K562 (cell line): ENCODE results near the gene UBE2D3. TPM values are rescaled to one million over a fixed set of nuclear protein-coding genes. Genes with fewer than 3 reads are reported as not detected.

Source experiments
- CAMTA2 ChIP-seq: fragments of 250-450 bp; sonication (Bioruptor Pico); conservative IDR thresholded peaks from 2 replicates; pipeline ENCODE4 v1.5.1; 2022
- CREB5 ChIP-seq: fragments of 250-450 bp; sonication (Bioruptor Pico); IDR thresholded peaks from 2 replicates; pipeline ENCODE4 v1.5.0; 2020; ENCODE audit warnings: mild to moderate bottlenecking
- DACH1 ChIP-seq: fragments of 450-650 bp; IDR thresholded peaks from 2 replicates; pipeline ENCODE4 v1.6.1; 2018; ENCODE audit not compliant: partially characterized antibody
- GABPB2 ChIP-seq: fragments of 250-450 bp; sonication (Bioruptor Pico); conservative IDR thresholded peaks from 2 replicates; pipeline ENCODE4 v1.5.1; 2021; ENCODE audit warnings: mild to moderate bottlenecking
- GATA2 ChIP-seq: sonication (generic); formaldehyde crosslinking; IDR thresholded peaks from 2 replicates; pipeline ENCODE4 v1.4.0; 2020; ENCODE audit warnings: mild to moderate bottlenecking, missing genetic modification reagents
- MTF1 ChIP-seq: fragments of 250-450 bp; sonication (Bioruptor Pico); IDR thresholded peaks from 2 replicates; pipeline ENCODE4 v1.9.0; 2021; ENCODE audit warnings: moderate library complexity, mild to moderate bottlenecking, inconsistent platforms, borderline replicate concordance
- SAFB2 ChIP-seq: fragments of 200-400 bp; formaldehyde crosslinking; IDR thresholded peaks from 2 replicates; pipeline ENCODE4 v1.6.1; 2018; ENCODE audit warnings: borderline replicate concordance, low read length, low read depth, moderate library complexity; ENCODE audit not compliant: severe bottlenecking
- SPI1 ChIP-seq: IDR thresholded peaks from 2 replicates; pipeline ENCODE4 v1.6.1; 2011; ENCODE audit warnings: low read depth, low read length, control low read depth, borderline replicate concordance
- STAT5B ChIP-seq: fragments of 250-450 bp; sonication (Bioruptor Pico); IDR thresholded peaks from 2 replicates; pipeline ENCODE4 v1.8.0; 2021; ENCODE audit warnings: mild to moderate bottlenecking, inconsistent platforms
- WHSC1 ChIP-seq: IDR thresholded peaks from one replicate; pipeline ENCODE4 v1.6.1; 2012; ENCODE audit warnings: low read length, control low read depth, inconsistent platforms
- ZBTB11 ChIP-seq, 3 experiments: fragments of 200-800 bp in 1 of 3; fragments of 250-450 bp in 1 of 3; fragments of 450-650 bp in 1 of 3; sonication (Bioruptor Pico) in 1 of 3; sonication (Bioruptor generic) in 1 of 3; formaldehyde crosslinking in 1 of 3; IDR thresholded peaks; 2 replicates each; pipeline versions ENCODE4 v1.6.1 to v1.8.0; 2016 to 2022; ENCODE audit warnings: mild to moderate bottlenecking in 2 of 3, missing genetic modification characterization in 2 of 3, missing compliant biosample characterization in 1 of 3, moderate library complexity in 1 of 3
- ZNF124 ChIP-seq: sonication (generic); formaldehyde crosslinking; IDR thresholded peaks from 2 replicates; pipeline ENCODE4 v1.8.1; 2022; ENCODE audit warnings: missing genetic modification reagents
- ZNF431 ChIP-seq: sonication (generic); formaldehyde crosslinking; IDR thresholded peaks from 2 replicates; pipeline ENCODE4 v1.8.0; 2022; ENCODE audit warnings: mild to moderate bottlenecking, missing genetic modification reagents
- polyA plus RNA-seq, 8 experiments: library from polyadenylated mRNA; depleted of rRNA in 4 of 8; stranded (reverse) in 5 of 8; unstranded in 3 of 8; fragments of >200 nt; fragmentation: Nextera tagmentation in 2 of 8; fragmentation: Illumina TruSeq in 1 of 8; extraction: Ambion mirVana in 2 of 8; extraction: Trizol in 1 of 8; gene quantifications; 2 replicates each; pipeline versions ENCODE4 v1.2.1 to v1.2.3, GENCODE V29; 2011 to 2014; ENCODE audit warnings: inconsistent platforms in 1 of 8, missing spikeins in 1 of 8
- total RNA-seq, 7 experiments: library from RNA; depleted of rRNA in 6 of 7; stranded (reverse); fragments of >200 nt in 6 of 7; fragmentation: Illumina TruSeq in 2 of 7; extraction: Trizol in 2 of 7; gene quantifications; 2 replicates each; pipeline versions ENCODE4 v1.2.1 to v1.2.3, GENCODE V29; 2011 to 2021; ENCODE audit warnings: low replicate concordance in 1 of 7
- TF ChIP-seq, protein P1 (sequence below): sonication (generic); formaldehyde crosslinking; IDR thresholded peaks from 2 replicates; pipeline ENCODE4 v1.4.0; 2020; ENCODE audit warnings: mild to moderate bottlenecking, missing genetic modification reagents

UBE2D3 gene
- total and polyA plus RNA-seq, 9 of the 15 experiments (the other 6 are each of a cell fraction or from before 2014, with no cell fraction given): 191 to 618 (median 292) TPM

DNA sequence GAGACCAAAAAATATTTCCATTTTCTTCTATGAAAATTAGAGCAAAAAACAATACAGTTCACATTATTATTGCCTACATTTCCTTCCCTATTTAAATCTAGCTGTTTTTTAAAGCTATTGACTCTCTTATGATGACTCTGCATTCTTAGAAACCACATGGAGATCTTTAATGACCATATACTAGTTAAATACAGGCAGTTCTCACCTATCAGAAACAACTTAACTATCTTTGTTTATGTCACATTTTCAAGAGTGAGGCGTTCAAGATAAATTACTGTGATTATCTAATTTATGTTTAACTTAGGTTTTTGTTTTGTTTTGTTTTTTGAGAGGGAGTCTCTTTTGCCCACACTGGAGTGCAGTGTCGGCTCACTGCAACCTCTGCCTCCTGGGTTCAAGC is 44.4 kb upstream of the UBE2D3 start (continued):
- no peak for TF ChIP-seq ZNF431 (CRISPR knock-in tag)
- no peak for TF ChIP-seq ZBTB11 (CRISPR knock-in tag; IDR thresholded peaks at IDR 0.05)
- TF ChIP-seq CAMTA2: no peak
- no peak for TF ChIP-seq SAFB2
- no peak for TF ChIP-seq MTF1 (CRISPR knock-in tag)
- TF ChIP-seq GATA2 (CRISPR knock-in tag): no peak
- TF ChIP-seq DACH1: no peak
- no peak for TF ChIP-seq WHSC1
- no peak for TF ChIP-seq STAT5B
- TF ChIP-seq, protein P1, sequence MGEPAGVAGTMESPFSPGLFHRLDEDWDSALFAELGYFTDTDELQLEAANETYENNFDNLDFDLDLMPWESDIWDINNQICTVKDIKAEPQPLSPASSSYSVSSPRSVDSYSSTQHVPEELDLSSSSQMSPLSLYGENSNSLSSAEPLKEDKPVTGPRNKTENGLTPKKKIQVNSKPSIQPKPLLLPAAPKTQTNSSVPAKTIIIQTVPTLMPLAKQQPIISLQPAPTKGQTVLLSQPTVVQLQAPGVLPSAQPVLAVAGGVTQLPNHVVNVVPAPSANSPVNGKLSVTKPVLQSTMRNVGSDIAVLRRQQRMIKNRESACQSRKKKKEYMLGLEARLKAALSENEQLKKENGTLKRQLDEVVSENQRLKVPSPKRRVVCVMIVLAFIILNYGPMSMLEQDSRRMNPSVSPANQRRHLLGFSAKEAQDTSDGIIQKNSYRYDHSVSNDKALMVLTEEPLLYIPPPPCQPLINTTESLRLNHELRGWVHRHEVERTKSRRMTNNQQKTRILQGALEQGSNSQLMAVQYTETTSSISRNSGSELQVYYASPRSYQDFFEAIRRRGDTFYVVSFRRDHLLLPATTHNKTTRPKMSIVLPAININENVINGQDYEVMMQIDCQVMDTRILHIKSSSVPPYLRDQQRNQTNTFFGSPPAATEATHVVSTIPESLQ (CRISPR knock-in tag): no peak
- no peak for TF ChIP-seq GABPB2 (CRISPR knock-in tag)
- no peak for TF ChIP-seq SPI1
- TF ChIP-seq CREB5 (CRISPR knock-in tag): no peak
- no peak for TF ChIP-seq ZNF124 (CRISPR knock-in tag)
